T-helper 1 cell treated with Interleukin-12 subunit alpha and Interleukin-12 subunit beta and Interleukin-4 antibody, amounts not matched to agents 30 μg/mL and 1 μg/mL, for 36 hours (primary cell): ENCODE results near the gene TSPAN6.

Source experiments
- H3K27ac Mint-ChIP-seq: one replicate; pipeline ENCODE4 v1.8.0; 2021; ENCODE audit warnings: mild to moderate bottlenecking, mixed read lengths
- H3K27me3 Mint-ChIP-seq: one replicate; pipeline ENCODE4 v1.8.0; 2021; ENCODE audit warnings: low read depth, mixed read lengths
- H3K36me3 Mint-ChIP-seq: one replicate; pipeline ENCODE4 v1.8.0; 2021; ENCODE audit warnings: low read depth, mixed read lengths
- H3K4me1 Mint-ChIP-seq: one replicate; pipeline ENCODE4 v1.8.0; 2021; ENCODE audit warnings: low read depth, mixed read lengths
- H3K4me3 Mint-ChIP-seq: one replicate; pipeline ENCODE4 v1.8.0; 2021; ENCODE audit warnings: mild to moderate bottlenecking, moderate library complexity, mixed read lengths
- H3K9me3 Mint-ChIP-seq: one replicate; pipeline ENCODE4 v1.8.0; 2021; ENCODE audit warnings: mixed read lengths

TSPAN6 gene

GRCh38 chrX:100625985-100626491 is 10.6 kb downstream of the TSPAN6 start:
- no peaks in the 10 kb centered on the region for H3K27me3 Mint-ChIP-seq
- no peak overlapping the region for H3K4me3 Mint-ChIP-seq
- H3K27ac Mint-ChIP-seq = no peak overlapping the region
- H3K9me3 Mint-ChIP-seq = no peaks in the 10 kb centered on the region
- H3K4me1 Mint-ChIP-seq = peaks cover 5% of the 10 kb centered on the region
- H3K36me3 Mint-ChIP-seq = no peaks in the 10 kb centered on the region

- peaks cover 5% of the 10 kb centered on the region for H3K4me1 Mint-ChIP-seq
- H3K27ac Mint-ChIP-seq = no peak overlapping the region
- peaks cover 4% of the 10 kb centered on the region for H3K27me3 Mint-ChIP-seq
- no peak overlapping the region for H3K4me3 Mint-ChIP-seq
- no peaks in the 10 kb centered on the region for H3K36me3 Mint-ChIP-seq
- H3K9me3 Mint-ChIP-seq = no peaks in the 10 kb centered on the region
These were observed 13.6 kb downstream of the TSPAN6 start for GRCh38 chrX:100623001-100623400.

- Mint-ChIP-seq H3K27me3 (peaks cover 16% of the 10 kb centered on the region), H3K27ac (no peak overlapping the region), H3K9me3 (no peaks in the 10 kb centered on the region), H3K4me3 (no peak overlapping the region), H3K4me1 (no peaks in the 10 kb centered on the region), H3K36me3 (no peaks in the 10 kb centered on the region)
These were observed 21.6 kb downstream of the TSPAN6 start for GRCh38 chrX:100615005-100615404.

DNA sequence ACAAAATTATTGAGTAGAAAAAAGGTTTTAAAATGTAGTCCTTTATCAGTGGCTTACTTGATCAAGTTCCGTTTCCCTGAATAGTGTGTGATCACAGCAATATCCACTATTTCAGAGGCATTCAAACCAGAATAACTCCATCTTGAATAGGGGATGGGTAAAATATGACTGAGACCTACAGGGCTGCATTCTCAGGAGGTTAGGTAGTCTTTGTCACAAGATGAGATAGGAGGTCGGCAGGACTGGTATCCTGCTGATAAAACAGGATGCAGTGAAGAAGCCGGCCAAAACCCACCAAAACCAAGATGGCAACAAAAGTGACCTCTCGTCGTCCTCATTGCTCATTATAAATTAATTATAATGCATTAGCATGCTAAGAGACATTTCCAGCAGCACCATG is 24.7 kb downstream of the TSPAN6 start:
- no peak overlapping the region for H3K27ac Mint-ChIP-seq
- no peaks in the 10 kb centered on the region for H3K9me3 Mint-ChIP-seq
- peaks cover 8% of the 10 kb centered on the region for H3K27me3 Mint-ChIP-seq
- no peaks in the 10 kb centered on the region for H3K36me3 Mint-ChIP-seq
- no peaks in the 10 kb centered on the region for H3K4me1 Mint-ChIP-seq
- no peak overlapping the region for H3K4me3 Mint-ChIP-seq

DNA sequence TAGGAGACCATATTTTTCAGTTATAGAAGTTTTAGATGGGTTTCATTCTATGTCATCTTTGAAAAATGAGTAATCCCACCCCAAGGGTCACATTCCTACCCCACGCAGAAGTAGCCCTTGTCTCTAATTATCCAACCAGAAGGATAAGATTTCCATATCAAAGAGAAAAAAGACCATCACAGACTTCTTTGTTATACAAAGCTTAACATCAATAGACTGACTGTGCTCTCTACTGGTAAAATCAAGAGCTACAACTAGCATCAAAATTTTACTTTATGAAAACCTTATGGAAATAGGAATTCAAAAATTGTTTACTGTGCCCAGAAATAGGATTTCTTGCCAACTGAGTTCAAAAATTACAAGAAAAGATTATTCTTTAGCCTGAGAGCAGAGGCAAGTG is 27.0 kb downstream of the TSPAN6 start:
- peaks cover 3% of the 10 kb centered on the region for H3K27me3 Mint-ChIP-seq
- no peak overlapping the region for H3K4me3 Mint-ChIP-seq
- H3K36me3 Mint-ChIP-seq = no peaks in the 10 kb centered on the region
- H3K9me3 Mint-ChIP-seq = no peaks in the 10 kb centered on the region
- H3K4me1 Mint-ChIP-seq = no peaks in the 10 kb centered on the region
- no peak overlapping the region for H3K27ac Mint-ChIP-seq

DNA sequence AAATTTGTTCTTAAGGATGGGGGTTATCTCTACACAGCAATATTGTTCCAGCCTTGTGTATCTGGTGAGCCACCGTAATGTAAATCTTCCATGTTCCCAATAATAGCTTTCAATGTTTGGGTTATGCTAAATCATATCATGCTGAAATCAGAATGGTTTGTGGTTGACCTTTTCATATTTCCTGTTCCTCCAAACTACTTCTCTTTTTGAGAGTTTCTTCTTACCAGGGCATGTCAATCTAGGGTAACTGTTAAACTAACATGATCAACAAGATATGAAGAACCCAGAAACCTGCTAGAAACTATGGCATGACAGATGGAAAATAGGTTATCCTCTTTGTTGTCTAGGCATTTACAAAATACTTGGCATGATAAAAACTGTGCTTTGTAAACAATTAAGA is 29.9 kb downstream of the TSPAN6 start:
- Mint-ChIP-seq H3K36me3 (no peaks in the 10 kb centered on the region), H3K9me3 (no peaks in the 10 kb centered on the region), H3K27me3 (no peaks in the 10 kb centered on the region), H3K27ac (no peak overlapping the region), H3K4me1 (no peaks in the 10 kb centered on the region), H3K4me3 (no peak overlapping the region)

- Mint-ChIP-seq H3K4me1 (no peaks in the 10 kb centered on the region), H3K9me3 (no peaks in the 10 kb centered on the region), H3K36me3 (no peaks in the 10 kb centered on the region), H3K27ac (no peak overlapping the region), H3K27me3 (no peaks in the 10 kb centered on the region), H3K4me3 (no peak overlapping the region)
These were observed 35.8 kb downstream of the TSPAN6 start for GRCh38 chrX:100600758-100601157.

DNA sequence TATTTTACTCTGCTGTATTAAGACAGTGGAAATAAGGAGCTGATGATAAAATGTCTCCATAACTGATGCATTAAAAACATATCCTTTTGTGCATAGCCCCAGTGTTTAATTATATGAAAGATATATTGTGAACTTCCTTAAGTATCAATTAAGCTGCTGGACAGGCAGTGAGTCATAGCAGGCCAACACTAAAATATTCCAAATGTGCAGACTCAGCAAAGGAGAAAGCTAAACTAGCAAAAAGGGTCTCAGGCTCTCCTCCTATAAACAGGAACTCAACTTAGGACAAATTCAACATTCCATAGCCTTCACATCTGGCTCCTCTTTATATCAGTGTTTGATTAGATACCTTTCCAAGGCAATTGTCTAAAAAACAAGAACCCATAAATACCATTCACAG is 36.3 kb downstream of the TSPAN6 start:
- H3K27me3 Mint-ChIP-seq = no peaks in the 10 kb centered on the region
- no peaks in the 10 kb centered on the region for H3K4me1 Mint-ChIP-seq
- H3K9me3 Mint-ChIP-seq = no peaks in the 10 kb centered on the region
- H3K27ac Mint-ChIP-seq = no peak overlapping the region
- no peaks in the 10 kb centered on the region for H3K36me3 Mint-ChIP-seq
- no peak overlapping the region for H3K4me3 Mint-ChIP-seq

GRCh38 chrX:100599456-100599855 is 37.1 kb downstream of the TSPAN6 start:
- Mint-ChIP-seq H3K36me3 (no peaks in the 10 kb centered on the region), H3K27me3 (no peaks in the 10 kb centered on the region), H3K4me1 (no peaks in the 10 kb centered on the region), H3K27ac (no peak overlapping the region), H3K9me3 (no peaks in the 10 kb centered on the region), H3K4me3 (no peak overlapping the region)

- no peaks in the 10 kb centered on the region for H3K4me1 Mint-ChIP-seq
- H3K27ac Mint-ChIP-seq = no peak overlapping the region
- no peaks in the 10 kb centered on the region for H3K36me3 Mint-ChIP-seq
- no peaks in the 10 kb centered on the region for H3K9me3 Mint-ChIP-seq
- H3K27me3 Mint-ChIP-seq = no peaks in the 10 kb centered on the region
- H3K4me3 Mint-ChIP-seq = no peak overlapping the region
These were observed 40.0 kb downstream of the TSPAN6 start for GRCh38 chrX:100596601-100597000.

DNA sequence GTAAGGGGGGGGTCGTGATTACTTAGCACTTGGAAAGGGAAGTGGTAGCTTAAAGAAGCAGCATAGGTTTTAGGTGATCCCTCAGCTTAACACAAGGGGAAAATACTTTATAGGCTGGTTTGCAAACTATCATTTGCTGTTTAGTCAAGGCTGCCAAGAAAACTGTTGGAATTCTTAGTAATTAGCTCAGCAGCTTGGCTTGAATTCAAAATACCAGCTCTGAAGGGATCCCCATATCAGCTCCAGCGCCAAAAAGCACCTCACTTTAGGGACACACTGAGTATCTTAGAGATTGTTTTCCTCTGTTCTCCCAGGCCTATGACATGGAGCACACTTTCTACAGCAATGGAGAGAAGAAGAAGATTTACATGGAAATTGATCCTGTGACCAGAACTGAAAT is 43.0 kb downstream of the TSPAN6 start:
- H3K4me1 Mint-ChIP-seq = no peaks in the 10 kb centered on the region
- no peak overlapping the region for H3K27ac Mint-ChIP-seq
- no peaks in the 10 kb centered on the region for H3K27me3 Mint-ChIP-seq
- no peak overlapping the region for H3K4me3 Mint-ChIP-seq
- no peaks in the 10 kb centered on the region for H3K36me3 Mint-ChIP-seq
- no peaks in the 10 kb centered on the region for H3K9me3 Mint-ChIP-seq

- Mint-ChIP-seq H3K9me3 (no peaks in the 10 kb centered on the region), H3K27ac (no peak overlapping the region), H3K27me3 (no peaks in the 10 kb centered on the region), H3K36me3 (no peaks in the 10 kb centered on the region), H3K4me1 (no peaks in the 10 kb centered on the region), H3K4me3 (no peak overlapping the region)
These were observed 43.5 kb downstream of the TSPAN6 start for GRCh38 chrX:100593126-100593525.

DNA sequence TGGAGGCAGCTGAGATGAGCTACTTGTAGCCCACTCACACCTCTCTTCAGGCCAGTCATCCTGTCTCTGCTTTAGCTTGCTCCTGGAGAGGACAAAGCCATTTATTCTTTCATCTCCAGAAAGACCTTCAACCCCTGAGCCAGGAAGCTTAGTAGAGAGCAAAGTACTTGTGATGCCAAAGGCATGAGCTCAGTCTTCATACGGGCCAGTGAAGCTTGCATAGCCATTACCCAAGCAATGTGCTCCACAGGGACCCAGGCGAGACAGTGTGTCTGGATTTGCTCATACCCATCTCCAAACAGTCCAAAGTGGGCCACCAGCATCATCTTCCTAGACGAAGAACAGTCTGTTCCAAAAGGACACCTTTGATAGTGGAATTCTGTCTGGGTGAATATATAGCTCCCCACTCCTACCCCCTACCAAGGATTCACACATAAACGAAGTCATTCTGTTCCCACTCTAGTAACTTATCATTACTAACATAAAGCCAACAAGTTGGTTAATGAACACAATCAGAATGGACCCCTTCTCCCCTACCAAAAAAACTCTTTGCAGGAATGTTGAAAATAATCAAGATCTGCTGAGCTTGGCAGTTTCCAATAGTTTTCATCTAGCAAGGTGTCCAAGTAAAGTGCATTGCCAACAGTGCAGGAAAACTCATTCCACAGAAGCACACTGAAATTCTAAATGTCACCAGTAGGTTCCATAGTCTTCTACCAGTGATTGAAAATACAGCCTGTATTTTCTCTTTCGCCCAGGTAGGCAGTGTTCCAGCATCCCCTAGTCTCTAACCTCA is 45.2 kb downstream of the TSPAN6 start:
- Mint-ChIP-seq H3K4me1 (no peaks in the 10 kb centered on the region), H3K27ac (no peak overlapping the region), H3K4me3 (no peak overlapping the region), H3K27me3 (no peaks in the 10 kb centered on the region), H3K9me3 (no peaks in the 10 kb centered on the region), H3K36me3 (no peaks in the 10 kb centered on the region)

- no peak overlapping the region for H3K4me3 Mint-ChIP-seq
- H3K9me3 Mint-ChIP-seq = no peaks in the 10 kb centered on the region
- no peak overlapping the region for H3K27ac Mint-ChIP-seq
- no peaks in the 10 kb centered on the region for H3K36me3 Mint-ChIP-seq
- no peaks in the 10 kb centered on the region for H3K27me3 Mint-ChIP-seq
- no peaks in the 10 kb centered on the region for H3K4me1 Mint-ChIP-seq
These were observed 48.7 kb downstream of the TSPAN6 start for GRCh38 chrX:100587861-100588260.

DNA sequence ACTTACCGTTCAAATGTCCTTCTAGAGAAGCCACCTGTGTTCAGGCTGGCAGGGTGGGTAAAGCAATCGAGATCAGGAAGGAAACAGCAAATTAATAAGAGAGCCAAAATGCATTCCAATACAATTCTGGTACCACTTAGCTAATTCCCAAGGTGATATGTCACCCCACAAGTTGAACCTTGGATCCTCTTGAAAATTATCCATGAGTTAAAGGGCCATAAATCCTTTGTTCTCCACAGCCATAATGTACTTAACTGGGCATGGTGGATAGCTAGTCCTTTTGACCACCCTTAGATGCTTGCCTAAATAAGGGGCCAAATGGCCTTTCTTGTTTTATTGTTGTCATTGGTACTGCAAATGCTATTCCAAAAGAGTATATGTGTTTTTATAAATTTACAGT is 49.9 kb downstream of the TSPAN6 start:
- no peaks in the 10 kb centered on the region for H3K9me3 Mint-ChIP-seq
- H3K4me1 Mint-ChIP-seq = no peaks in the 10 kb centered on the region
- H3K27me3 Mint-ChIP-seq = no peaks in the 10 kb centered on the region
- H3K36me3 Mint-ChIP-seq = no peaks in the 10 kb centered on the region
- H3K27ac Mint-ChIP-seq = no peak overlapping the region
- H3K4me3 Mint-ChIP-seq = no peak overlapping the region
